GF-D8 (cell line): ENCODE measurements around the gene MAPRE3.
"Not testable (repeated sequence)": the region's sequence is repeated elsewhere in the genome, so short reads cannot be mapped to it uniquely, and the experiment has no call there.

Source experiments
- DNase-seq: peaks from one replicate; lab custom pipeline; 2025; lab: John Stamatoyannopoulos, UW

Gene MAPRE3

GRCh38 chr2:26970244-26970927, at the start of gene MAPRE3:
Gene MAPRE3 (plus strand): TSS chr2:26970637. CDS start chr2:27022219, 51,582 bp downstream.
- no peak for DNase-seq

DNA sequence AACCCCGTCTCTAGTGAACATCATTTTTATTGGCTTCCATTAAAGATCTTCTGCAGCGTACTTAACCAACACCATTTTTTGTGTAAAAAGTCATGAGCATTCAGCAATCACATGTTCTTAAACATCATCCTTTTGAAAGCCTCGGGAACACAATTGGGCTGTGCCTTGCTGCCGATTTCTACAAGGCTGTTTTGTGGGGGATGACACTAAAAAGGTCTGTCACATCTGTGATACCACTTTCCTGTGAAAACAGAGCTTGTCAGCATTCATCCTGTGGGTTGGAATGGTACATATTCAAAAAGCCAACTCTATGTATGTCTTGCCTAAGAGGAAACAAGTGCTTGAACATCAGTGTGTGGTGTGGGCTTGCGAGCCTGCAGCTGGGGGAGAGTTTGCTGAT, 49.1 kb upstream of the MAPRE3 start:
- DNase-seq = no peak

GRCh38 chr2:26922405-26923188, 47.8 kb upstream of the MAPRE3 start:
- DNase-seq = peak; percentile 26

GRCh38 chr2:26923189-26923466, 47.3 kb upstream of the MAPRE3 start:
- not testable (repeated sequence) for DNase-seq

DNA sequence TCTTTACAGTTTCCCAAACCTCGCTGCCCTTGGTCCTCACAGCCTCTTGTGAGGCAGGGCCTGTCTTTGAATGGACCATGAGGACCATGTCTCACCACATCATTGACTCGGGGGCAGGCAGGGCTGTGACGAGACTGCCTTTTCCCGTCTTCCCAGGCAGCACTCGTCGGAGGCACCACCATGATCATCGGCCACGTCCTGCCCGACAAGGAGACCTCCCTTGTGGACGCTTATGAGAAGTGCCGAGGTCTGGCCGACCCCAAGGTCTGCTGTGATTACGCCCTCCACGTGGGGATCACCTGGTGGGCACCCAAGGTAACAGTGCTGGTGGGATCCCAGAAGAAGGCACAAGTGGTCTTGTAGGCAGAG, 45.7 kb upstream of the MAPRE3 start:
- DNase-seq = no peak

GRCh38 chr2:26925100-26925791, 45.2 kb upstream of the MAPRE3 start:
- DNase-seq = no peak

- no peak for DNase-seq
These were observed 43.2 kb upstream of the MAPRE3 start for GRCh38 chr2:26927221-26927620.

- no peak for DNase-seq
These were observed 37.5 kb upstream of the MAPRE3 start for GRCh38 chr2:26932974-26933373.

- no peak for DNase-seq
These were observed 36.8 kb upstream of the MAPRE3 start for GRCh38 chr2:26933431-26934334.

DNA sequence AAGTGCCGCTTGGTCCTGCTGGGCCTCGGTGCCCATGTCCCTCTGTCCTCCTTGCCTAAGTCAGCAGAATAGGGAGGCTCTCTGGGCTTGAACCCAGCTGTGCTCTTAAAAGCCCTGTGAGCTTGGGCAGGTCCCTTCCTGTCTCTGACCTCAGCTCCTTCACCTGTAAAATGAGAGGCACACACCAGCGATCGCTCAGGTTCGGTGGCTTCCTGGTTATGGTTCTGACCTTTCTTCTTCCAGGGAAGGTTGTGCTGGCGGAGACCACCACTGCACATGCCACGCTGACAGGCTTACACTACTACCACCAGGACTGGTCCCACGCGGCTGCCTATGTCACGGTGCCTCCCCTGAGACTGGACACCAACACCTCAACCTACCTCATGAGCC, 36.1 kb upstream of the MAPRE3 start:
- DNase-seq = no peak

DNA sequence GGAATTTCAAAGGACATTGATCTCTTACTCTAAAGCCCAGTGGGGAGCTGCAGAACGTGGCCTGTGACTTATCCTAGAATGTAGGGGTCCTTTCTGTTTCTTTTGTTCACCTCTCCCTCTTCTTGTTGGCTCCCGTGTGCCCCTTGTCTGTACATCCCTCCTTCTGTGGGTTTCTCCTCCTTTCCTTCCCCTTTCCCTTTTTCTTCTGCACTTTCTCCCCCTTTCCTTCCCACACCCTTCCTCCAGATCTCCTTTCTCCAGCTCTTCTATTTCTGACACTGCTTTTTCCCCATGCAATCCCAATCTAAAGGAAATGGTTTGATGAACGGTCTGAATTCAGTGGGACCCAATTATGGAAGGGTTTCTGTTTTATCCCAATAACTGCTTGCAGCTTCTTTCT, 35.5 kb upstream of the MAPRE3 start:
- no peak for DNase-seq

GRCh38 chr2:26936855-26937254, 33.6 kb upstream of the MAPRE3 start:
- DNase-seq = no peak

- no peak for DNase-seq
These were observed 31.9 kb upstream of the MAPRE3 start for GRCh38 chr2:26938399-26939118.

GRCh38 chr2:26940001-26940400, 30.4 kb upstream of the MAPRE3 start:
- DNase-seq = no peak

GRCh38 chr2:26941486-26941885, 29.0 kb upstream of the MAPRE3 start:
- DNase-seq = no peak

DNA sequence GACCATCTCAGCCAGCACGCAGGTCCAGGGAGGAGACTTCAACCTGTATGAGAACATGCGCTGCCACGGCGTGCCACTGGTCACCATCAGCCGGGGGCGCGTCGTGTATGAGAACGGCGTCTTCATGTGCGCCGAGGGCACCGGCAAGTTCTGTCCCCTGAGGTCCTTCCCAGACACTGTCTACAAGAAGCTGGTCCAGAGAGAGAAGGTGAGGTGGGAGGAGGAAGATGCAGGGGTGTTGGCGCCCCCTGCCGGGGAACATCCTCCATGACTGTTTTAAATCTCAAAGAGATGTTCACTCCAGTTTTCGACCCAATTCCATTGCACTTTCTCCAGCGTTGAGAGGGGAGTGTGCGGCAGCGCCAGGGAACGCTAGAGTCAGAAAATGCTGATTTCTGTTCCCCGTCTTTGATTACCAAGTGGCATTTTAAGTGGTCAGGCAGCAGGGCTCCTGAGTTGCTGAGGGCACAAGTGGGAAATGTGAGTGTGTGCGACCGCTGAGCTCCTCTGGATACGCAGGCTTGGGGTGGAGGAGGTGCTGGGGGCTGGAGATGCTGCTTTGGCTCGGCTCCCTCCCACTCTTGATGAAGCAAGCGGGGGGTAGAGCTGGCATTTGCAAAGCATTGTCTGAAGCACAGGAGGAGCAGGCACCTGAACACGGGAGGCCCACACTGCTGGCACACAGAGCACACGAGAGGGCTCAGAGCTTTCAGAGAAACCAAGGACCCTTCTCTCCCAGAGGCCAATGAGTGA, 27.7 kb upstream of the MAPRE3 start:
- DNase-seq = no peak

GRCh38 chr2:26945991-26946750, 24.3 kb upstream of the MAPRE3 start:
- DNase-seq = no peak

DNA sequence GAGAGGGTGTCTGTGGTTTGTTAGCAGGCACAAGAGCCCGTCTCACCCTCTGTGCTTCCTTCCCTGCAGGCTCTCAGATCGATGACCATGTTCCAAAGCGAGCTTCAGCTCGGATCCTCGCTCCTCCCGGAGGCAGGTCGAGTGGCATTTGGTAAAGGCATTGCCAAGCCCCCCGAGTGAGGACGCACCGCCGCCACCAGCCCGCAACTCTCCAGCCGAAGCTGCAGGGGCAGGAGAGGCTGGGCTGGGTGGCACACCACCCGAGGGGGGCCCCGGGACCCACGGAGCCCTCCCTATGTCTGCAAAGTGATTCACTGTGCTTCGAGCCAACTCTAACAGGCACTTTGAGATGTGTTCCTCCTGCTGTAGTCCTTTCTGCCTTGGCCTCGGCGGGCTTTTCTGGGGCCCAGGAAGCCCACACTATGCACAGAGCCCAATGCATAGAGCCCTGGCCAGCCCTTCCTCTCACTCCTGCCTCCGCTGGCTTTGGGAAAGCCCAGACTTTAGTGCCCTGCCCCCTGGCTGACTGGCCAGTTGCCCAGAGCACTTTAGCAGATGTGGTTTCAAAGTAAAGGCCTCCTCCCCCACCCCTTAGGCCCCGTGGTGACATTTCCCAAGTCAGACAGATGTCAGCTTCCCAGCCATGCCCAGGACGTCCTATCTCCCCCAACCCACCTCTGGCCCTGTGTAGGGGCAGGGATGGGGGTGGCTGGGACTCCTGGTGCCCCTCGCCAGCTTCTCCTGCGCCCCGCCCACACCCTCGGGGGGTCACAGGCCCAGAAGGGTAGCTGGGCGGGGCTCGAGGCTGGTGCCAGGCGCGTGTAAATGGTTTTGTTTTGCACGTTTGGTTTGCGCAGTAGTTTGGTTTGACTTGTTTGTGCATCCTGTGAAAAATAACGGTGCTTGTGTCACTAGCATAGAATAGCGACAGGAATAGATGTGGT, 23.3 kb upstream of the MAPRE3 start:
- no peak for DNase-seq

DNA sequence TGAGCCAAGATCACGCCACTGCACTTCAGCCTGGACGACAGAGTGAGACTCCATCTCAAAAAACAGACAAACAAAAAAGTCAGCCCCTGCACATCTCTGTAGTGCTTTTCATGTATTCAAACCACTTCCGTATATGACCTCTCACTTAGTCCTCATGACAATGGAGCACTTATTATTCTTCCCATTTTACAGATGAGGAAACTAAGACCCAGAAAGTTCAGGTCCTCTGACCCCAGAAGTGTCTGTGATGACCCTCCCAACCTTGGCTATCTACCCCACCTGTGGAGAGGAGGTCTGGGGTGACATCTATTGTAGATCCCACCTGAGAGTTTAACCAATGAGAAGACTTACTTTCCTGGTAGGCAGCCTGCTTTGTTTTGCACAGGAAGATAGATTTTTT, 21.6 kb upstream of the MAPRE3 start:
- no peak for DNase-seq
